Measurements from ENCODE around the gene PLOD2. TPM values are rescaled to one million over a fixed set of nuclear protein-coding genes. Genes with fewer than 3 reads are reported as not detected.

The PLOD2 gene
- total and polyA plus RNA-seq, 9 of the 15 experiments (the other 6 are each of a cell fraction or from before 2014, with no cell fraction given), result 0.18 to 1.5 (median 0.58) TPM

- TF ChIP-seq E2F3 (CRISPR knock-in tag; IDR thresholded peaks at IDR 0.05) (no peak), PREB (CRISPR knock-in tag; IDR thresholded peaks at IDR 0.05) (no peak), POLR3G (IDR thresholded peaks at IDR 0.05; ENCODE audit: extremely low read depth, insufficient read length, insufficient replicate concordance) (no peak), NCOR1 (IDR thresholded peaks at IDR 0.05) (no peak)
Measured at GRCh38 chr3:146101538-146101937, 59.4 kb downstream of the PLOD2 start (continued).

GRCh38 chr3:146100825-146101444 lies 60.0 kb downstream of the PLOD2 start:
- no TSS peak for BruUV-seq (replicated peaks)
- H3K79me2 ChIP-seq (ENCODE audit: control insufficient read depth, insufficient read depth, low read length), result no peaks in the 10 kb centered on the region
- no peaks in the 10 kb centered on the region for H3K36me3 ChIP-seq (ENCODE audit: control insufficient read depth, insufficient read depth, low read length)
- H4K20me1 ChIP-seq (replicated peaks; ENCODE audit: control insufficient read depth, insufficient read depth, low read length), result no peaks in the 10 kb centered on the region
- no peak overlapping the region for H2AFZ ChIP-seq (ENCODE audit: low read depth, low read length)
- H3K4me1 ChIP-seq (replicated peaks in 1 of 2; ENCODE audit: control insufficient read depth in 2 of 2, insufficient read depth in 2 of 2, low read length in 2 of 2), result no peaks in the 10 kb centered on the region
- no peaks in the 10 kb centered on the region for H3K27me3 ChIP-seq (ENCODE audit: control insufficient read depth in 2 of 2, insufficient read depth in 2 of 2, low read length in 2 of 2)
- no peak overlapping the region for H3K4me3 ChIP-seq
- H3K9me3 ChIP-seq (replicated peaks; ENCODE audit: control insufficient read depth, insufficient read depth, low read depth, low read length), result no peaks in the 10 kb centered on the region
- CTCF ChIA-PET (ENCODE audit: low intra/inter-chr PET ratio), result no interaction called here
- in situ Hi-C loops (cut with MboI), result no loop called here
- no peak overlapping the region for H3K9ac ChIP-seq (ENCODE audit: insufficient read depth in 1 of 2, low read depth in 2 of 2, low read length in 2 of 2)
- POLR2A ChIA-PET, result no interaction called here
- DNase-seq (ENCODE audit: extremely low read depth in 1 of 4, low spot score in 3 of 4), result no peak
- H3K27ac ChIP-seq (ENCODE audit: extremely low read depth, low read depth, low read length), result no peak overlapping the region
- ATAC-seq, result no peak
- no peak overlapping the region for H3K4me2 ChIP-seq (ENCODE audit: insufficient read depth, low read length)
- intact Hi-C loops (cut with micrococcal nuclease), result no loop called here
- TF ChIP-seq CGGBP1 (CRISPR knock-in tag; IDR thresholded peaks at IDR 0.05) (no peak), ELF2 (CRISPR knock-in tag; IDR thresholded peaks at IDR 0.05) (no peak), CTCF (IDR thresholded peaks at IDR 0.05 in 2 of 3, conservative IDR thresholded peaks at IDR 0.05 in 1 of 3; ENCODE audit: insufficient read depth in 2 of 3, low read depth in 1 of 3, low read length in 3 of 3) (no peak), ZNF79 (CRISPR knock-in tag; IDR thresholded peaks at IDR 0.05; ENCODE audit: low read depth) (no peak), ZNF507 (tag; conservative IDR thresholded peaks at IDR 0.05) (no peak), ZNF695 (CRISPR knock-in tag; IDR thresholded peaks at IDR 0.05) (no peak), ZNF311 (CRISPR knock-in tag; IDR thresholded peaks at IDR 0.05) (no peak), ZNF589 (CRISPR knock-in tag; IDR thresholded peaks at IDR 0.05; ENCODE audit: low read depth) (no peak), E2F1 (CRISPR knock-in tag; IDR thresholded peaks at IDR 0.05) (no peak), PCBP2 (IDR thresholded peaks at IDR 0.05; ENCODE audit: low read depth, low read length, poor library complexity, severe bottlenecking) (no peak)
- TF ChIP-seq, protein P1, sequence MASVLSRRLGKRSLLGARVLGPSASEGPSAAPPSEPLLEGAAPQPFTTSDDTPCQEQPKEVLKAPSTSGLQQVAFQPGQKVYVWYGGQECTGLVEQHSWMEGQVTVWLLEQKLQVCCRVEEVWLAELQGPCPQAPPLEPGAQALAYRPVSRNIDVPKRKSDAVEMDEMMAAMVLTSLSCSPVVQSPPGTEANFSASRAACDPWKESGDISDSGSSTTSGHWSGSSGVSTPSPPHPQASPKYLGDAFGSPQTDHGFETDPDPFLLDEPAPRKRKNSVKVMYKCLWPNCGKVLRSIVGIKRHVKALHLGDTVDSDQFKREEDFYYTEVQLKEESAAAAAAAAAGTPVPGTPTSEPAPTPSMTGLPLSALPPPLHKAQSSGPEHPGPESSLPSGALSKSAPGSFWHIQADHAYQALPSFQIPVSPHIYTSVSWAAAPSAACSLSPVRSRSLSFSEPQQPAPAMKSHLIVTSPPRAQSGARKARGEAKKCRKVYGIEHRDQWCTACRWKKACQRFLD (CRISPR knock-in tag; IDR thresholded peaks at IDR 0.05), result no peak
- FAIRE-seq, result no peak
- no peaks in the 10 kb centered on the region for H3K9me1 ChIP-seq (ENCODE audit: control insufficient read depth, insufficient read depth, low read length)
